ENCODE results near the gene PCDHGB1. TPM values are rescaled to one million over a fixed set of nuclear protein-coding genes. Genes with fewer than 3 reads are reported as not detected.

Gene PCDHGB1
- total RNA-seq, 1 donor from 2014 or later, result 0.44 TPM

DNA sequence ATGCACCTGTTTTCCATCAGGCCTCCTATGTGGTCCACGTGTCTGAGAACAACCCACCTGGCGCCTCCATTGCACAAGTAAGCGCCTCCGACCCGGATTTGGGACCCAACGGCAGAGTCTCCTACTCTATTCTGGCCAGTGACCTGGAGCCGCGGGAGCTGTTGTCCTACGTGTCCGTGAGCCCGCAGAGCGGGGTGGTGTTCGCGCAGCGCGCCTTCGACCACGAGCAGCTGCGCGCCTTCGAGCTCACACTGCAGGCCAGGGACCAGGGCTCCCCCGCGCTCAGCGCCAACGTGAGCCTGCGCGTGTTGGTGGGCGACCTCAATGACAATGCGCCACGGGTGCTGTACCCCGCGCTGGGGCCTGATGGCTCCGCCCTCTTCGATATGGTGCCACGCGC is 1.7 kb downstream of the PCDHGB1 start:
- DNase-seq (no peak), ATAC-seq (ENCODE audit: low read depth) (no peak)
- CTCF ChIA-PET, result interaction anchor here (1.2 to 2.5 kb wide), 2 partner anchors 31 to 212 kb away, joined by 3 to 8 read pairs; partner anchors contain the start of gene TAF7
- H3K4me3 Mint-ChIP-seq, result no peak overlapping the region
- H3K4me1 Mint-ChIP-seq, result no peaks in the 10 kb centered on the region
- no peaks in the 10 kb centered on the region for H3K36me3 Mint-ChIP-seq (ENCODE audit: low read depth)
- H3K27me3 Mint-ChIP-seq, result peaks cover 56% of the 10 kb centered on the region
- H3K27ac Mint-ChIP-seq, result no peak overlapping the region
- TF ChIP-seq, protein P1, sequence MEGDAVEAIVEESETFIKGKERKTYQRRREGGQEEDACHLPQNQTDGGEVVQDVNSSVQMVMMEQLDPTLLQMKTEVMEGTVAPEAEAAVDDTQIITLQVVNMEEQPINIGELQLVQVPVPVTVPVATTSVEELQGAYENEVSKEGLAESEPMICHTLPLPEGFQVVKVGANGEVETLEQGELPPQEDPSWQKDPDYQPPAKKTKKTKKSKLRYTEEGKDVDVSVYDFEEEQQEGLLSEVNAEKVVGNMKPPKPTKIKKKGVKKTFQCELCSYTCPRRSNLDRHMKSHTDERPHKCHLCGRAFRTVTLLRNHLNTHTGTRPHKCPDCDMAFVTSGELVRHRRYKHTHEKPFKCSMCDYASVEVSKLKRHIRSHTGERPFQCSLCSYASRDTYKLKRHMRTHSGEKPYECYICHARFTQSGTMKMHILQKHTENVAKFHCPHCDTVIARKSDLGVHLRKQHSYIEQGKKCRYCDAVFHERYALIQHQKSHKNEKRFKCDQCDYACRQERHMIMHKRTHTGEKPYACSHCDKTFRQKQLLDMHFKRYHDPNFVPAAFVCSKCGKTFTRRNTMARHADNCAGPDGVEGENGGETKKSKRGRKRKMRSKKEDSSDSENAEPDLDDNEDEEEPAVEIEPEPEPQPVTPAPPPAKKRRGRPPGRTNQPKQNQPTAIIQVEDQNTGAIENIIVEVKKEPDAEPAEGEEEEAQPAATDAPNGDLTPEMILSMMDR (IDR thresholded peaks at IDR 0.05), result no peak
- H3K9me3 Mint-ChIP-seq, result peaks cover 13% of the 10 kb centered on the region
- POLR2A ChIA-PET, result no interaction called here
- intact Hi-C loops (cut with micrococcal nuclease), result no loop called here

DNA sequence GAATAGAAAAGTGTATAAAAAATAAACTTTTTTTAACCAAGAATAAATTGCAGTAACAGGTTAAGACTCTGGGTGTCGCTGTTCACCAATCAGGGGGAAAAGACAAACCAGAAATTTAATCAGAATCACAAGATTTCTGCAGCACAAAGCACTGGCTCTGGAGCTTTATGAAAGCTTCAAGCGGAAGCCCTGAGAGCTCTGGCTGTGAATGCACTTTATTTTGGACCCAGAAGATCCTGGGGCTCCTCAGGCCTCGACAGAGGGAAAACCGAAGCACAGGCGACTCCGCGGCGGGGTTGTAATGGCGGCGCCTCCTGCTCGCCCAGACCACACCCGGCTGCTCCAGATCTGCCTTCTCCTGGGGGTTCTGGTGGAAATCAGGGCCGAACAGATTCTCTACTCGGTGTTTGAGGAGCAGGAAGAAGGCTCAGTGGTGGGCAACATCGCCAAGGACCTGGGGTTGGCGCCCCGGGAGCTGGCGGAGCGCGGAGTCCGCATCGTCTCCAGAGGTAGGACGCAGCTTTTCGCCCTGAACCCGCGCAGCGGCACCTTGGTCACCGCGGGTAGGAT is 5.1 kb downstream of the PCDHGB1 start, which contains the start of gene PCDHGA4:
Gene PCDHGA4, plus strand, starts transcription at position 122 of the 570 bp plus-strand sequence. Its CDS starts 87 bp downstream, at position 209.
- Mint-ChIP-seq H3K9me3 (peaks cover 18% of the 10 kb centered on the region), H3K36me3 (ENCODE audit: low read depth) (peaks cover 2% of the 10 kb centered on the region), H3K27ac (no peak within 1 kb of the TSS), H3K27me3 (peaks cover 58% of the 10 kb centered on the region), H3K4me3 (no peak within 1 kb of the TSS), H3K4me1 (no peaks in the 10 kb centered on the region)
- ATAC-seq (ENCODE audit: low read depth) (no peak), DNase-seq (no peak)
- intact Hi-C loops (cut with micrococcal nuclease), result no loop called here
- TF ChIP-seq, protein P1 (IDR thresholded peaks at IDR 0.05), result no peak
- POLR2A ChIA-PET, result no interaction called here
- CTCF ChIA-PET, result interaction anchor here (1.3 kb wide), 1 partner anchor 209 kb away, joined by 5 read pairs; no protein-coding TSS in a partner anchor

DNA sequence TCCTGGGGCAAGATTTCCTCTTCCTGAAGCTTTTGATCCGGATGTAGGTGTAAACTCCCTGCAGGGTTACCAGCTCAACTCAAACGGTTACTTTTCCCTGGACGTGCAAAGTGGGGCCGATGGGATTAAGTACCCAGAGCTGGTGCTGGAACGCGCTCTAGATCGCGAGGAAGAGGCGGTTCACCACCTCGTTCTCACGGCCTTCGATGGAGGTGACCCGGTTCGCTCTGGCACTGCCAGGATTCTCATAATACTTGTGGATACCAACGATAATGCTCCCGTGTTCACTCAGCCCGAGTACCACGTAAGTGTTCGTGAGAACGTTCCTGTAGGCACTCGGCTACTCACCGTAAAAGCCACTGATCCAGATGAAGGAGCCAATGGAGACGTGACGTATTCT is 5.7 kb downstream of the PCDHGB1 start:
- POLR2A ChIA-PET, result no interaction called here
- no peak for ATAC-seq (ENCODE audit: low read depth)
- H3K4me1 Mint-ChIP-seq, result no peaks in the 10 kb centered on the region
- H3K27me3 Mint-ChIP-seq, result peaks cover 59% of the 10 kb centered on the region
- no peak for DNase-seq
- intact Hi-C loops (cut with micrococcal nuclease), result no loop called here
- H3K36me3 Mint-ChIP-seq (ENCODE audit: low read depth), result peaks cover 2% of the 10 kb centered on the region
- peaks cover 19% of the 10 kb centered on the region for H3K9me3 Mint-ChIP-seq
- no peak overlapping the region for H3K27ac Mint-ChIP-seq
- H3K4me3 Mint-ChIP-seq, result no peak overlapping the region
- TF ChIP-seq, protein P1 (IDR thresholded peaks at IDR 0.05), result no peak
- CTCF ChIA-PET, result interaction anchor here (1.3 kb wide), 1 partner anchor 208 kb away, joined by 5 read pairs; no protein-coding TSS in a partner anchor

DNA sequence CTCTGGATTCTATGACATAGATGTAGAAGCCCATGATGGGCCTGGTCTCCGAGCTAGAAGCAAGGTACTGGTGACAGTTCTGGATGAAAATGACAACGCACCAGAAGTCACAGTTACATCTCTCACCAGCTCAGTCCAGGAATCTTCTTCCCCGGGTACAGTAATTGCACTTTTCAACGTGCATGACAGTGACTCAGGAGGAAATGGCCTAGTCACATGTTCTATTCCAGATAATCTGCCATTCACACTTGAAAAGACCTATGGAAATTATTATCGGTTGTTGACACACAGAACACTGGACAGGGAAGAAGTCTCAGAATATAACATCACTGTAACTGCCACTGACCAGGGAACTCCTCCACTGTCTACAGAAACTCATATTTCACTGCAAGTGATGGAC is 6.2 kb downstream of the PCDHGB1 start:
- CTCF ChIA-PET, result interaction anchor here (1.3 kb wide), 1 partner anchor 208 kb away, joined by 5 read pairs; no protein-coding TSS in a partner anchor
- H3K9me3 Mint-ChIP-seq, result peaks cover 22% of the 10 kb centered on the region

DNA sequence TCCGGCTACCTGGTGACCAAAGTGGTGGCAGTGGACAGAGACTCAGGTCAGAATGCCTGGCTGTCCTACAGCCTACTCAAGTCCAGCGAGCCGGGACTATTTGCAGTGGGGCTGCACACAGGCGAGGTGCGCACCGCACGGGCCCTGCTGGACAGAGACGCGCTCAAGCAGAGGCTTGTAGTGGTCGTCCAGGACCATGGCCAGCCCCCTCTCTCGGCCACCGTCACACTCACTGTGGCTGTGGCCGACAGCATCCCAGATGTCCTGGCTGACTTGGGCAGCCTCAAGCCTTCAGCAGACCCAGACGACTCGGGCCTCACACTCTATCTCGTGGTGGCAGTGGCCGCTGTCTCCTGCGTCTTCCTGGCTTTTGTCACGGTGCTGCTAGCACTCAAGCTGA is 7.1 kb downstream of the PCDHGB1 start:
- H3K36me3 Mint-ChIP-seq (ENCODE audit: low read depth), result peaks cover 7% of the 10 kb centered on the region
- no peaks in the 10 kb centered on the region for H3K4me1 Mint-ChIP-seq
- ATAC-seq (ENCODE audit: low read depth) (no peak), DNase-seq (no peak)
- H3K4me3 Mint-ChIP-seq, result no peak overlapping the region
- H3K9me3 Mint-ChIP-seq, result peaks cover 25% of the 10 kb centered on the region
- H3K27me3 Mint-ChIP-seq, result peaks cover 60% of the 10 kb centered on the region
- TF ChIP-seq, protein P1 (IDR thresholded peaks at IDR 0.05), result no peak
- CTCF ChIA-PET, result no interaction called here
- POLR2A ChIA-PET, result no interaction called here
- intact Hi-C loops (cut with micrococcal nuclease), result no loop called here
- H3K27ac Mint-ChIP-seq, result no peak overlapping the region

More for the DNA sequence above, 6.2 kb downstream of the PCDHGB1 start:
- intact Hi-C loops (cut with micrococcal nuclease), result no loop called here
- POLR2A ChIA-PET, result no interaction called here
- peaks cover 4% of the 10 kb centered on the region for H3K36me3 Mint-ChIP-seq (ENCODE audit: low read depth)
- H3K4me3 Mint-ChIP-seq, result no peak overlapping the region
- H3K27ac Mint-ChIP-seq, result no peak overlapping the region
- H3K4me1 Mint-ChIP-seq, result no peaks in the 10 kb centered on the region
- TF ChIP-seq, protein P1 (IDR thresholded peaks at IDR 0.05), result no peak
- DNase-seq, result no peak
- peaks cover 60% of the 10 kb centered on the region for H3K27me3 Mint-ChIP-seq
- no peak for ATAC-seq (ENCODE audit: low read depth)

Data from activated B cell treated with CpG ODN at 0.5 μM for 24 hours (primary cell).